Stimulated activated CD4-positive, alpha-beta T cell treated with anti-CD3 and anti-CD28 coated beads, Interleukin-15, amount 100 ng/mL, for 48 hours (primary cell): ENCODE data around the gene ADAM22.
"Not testable (repeated sequence)": the region's sequence is repeated elsewhere in the genome, so short reads cannot be mapped to it uniquely, and the experiment has no call there.

Experiments
- DNase-seq, 2 donors: peaks; one replicate each; pipeline ENCODE4 v3.0.0-alpha.2; 2020; ENCODE audit warnings: low read depth in 2 of 2

ADAM22 gene

DNA sequence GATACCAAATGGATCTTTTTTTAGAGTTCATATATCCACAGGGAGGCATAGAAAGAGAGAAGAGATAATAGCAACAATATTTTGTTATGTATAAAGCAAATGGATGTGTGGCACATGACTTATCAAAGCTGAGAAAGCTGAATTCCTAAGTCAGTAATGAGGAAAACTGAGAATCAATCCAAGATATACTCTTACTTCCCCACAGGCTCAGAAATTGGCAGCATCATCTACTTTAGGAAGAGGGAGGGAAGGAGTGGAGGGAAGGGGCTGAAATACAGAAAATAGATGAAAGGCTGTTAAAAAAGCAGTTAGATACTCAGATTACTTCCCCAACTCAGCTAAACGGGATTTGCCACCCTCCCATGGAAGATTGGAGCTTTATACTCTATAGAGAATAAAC is 222.3 kb downstream of the ADAM22 start:
- no peak for DNase-seq

DNA sequence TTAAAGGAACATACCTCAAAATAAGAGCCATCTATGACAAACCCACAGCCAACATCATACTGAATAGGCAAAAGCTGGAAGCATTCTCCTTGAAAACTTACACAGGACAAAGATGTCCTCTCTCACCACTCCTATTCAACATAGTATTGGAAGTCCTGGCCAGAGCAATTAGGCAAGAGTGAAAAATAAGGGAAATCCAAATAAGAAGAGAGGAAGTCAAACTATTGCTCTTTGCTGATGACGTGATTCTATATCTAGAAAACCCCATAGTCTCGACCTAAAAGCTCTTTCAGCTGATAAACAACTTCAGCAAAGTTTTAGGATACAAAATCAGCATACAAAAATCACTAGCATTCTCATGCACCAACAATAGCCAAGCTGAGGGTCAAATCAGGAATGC is 225.7 kb downstream of the ADAM22 start:
- DNase-seq = not testable (repeated sequence)

DNA sequence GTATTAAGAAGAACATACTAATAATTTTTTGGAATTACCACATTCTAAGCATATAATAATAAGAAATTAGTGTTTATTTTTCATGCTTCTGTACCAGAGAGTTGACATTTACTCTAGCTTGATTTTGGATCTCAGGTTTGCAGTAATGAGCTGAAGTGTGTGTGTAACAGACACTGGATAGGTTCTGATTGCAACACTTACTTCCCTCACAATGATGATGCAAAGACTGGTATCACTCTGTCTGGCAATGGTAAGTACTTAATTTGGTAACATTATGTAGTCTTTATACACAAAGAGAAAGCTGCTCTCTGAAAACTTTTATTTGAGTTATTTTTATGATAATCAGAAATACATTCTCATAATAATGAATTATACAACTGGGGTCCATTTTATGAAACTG is 231.6 kb downstream of the ADAM22 start:
- no peak for DNase-seq

DNA sequence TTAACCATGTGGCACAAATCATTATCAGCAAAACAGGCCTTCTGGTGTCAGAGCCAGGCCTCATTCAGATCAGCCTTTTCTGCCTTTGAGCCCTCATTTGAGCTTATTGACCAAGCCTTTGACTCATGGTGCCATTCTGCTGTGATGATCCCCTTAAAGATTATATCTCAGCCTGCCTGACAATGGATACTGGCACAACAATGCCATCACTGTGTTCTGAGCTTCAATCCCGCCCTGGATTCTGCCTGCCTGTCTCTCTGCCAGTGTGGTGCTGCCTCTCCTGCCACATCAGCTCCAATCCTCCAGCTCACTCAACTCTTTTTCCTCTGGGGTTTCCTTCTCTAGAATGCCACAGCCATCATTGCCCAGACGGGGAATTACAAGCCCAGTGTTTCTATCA is 233.2 kb downstream of the ADAM22 start:
- no peak for DNase-seq

DNA sequence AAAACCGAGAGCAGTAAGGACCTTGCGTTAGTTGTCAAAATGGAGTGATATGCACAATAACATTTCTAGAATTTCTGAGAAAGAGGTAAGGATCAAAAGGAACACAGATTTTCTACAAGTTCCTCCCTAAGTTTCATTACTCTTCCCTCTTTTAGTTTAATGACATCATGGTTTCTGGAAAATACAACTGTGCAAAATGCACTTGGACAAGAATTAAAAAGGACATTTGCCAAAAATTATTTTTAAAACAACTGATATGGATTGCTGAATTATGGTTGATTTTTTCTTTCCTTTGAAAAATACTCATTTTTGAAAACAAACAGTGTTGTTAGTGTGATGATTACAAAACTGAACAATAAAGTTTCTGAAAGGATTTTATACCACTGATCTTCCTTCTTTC is 233.7 kb downstream of the ADAM22 start:
- no peak for DNase-seq

DNA sequence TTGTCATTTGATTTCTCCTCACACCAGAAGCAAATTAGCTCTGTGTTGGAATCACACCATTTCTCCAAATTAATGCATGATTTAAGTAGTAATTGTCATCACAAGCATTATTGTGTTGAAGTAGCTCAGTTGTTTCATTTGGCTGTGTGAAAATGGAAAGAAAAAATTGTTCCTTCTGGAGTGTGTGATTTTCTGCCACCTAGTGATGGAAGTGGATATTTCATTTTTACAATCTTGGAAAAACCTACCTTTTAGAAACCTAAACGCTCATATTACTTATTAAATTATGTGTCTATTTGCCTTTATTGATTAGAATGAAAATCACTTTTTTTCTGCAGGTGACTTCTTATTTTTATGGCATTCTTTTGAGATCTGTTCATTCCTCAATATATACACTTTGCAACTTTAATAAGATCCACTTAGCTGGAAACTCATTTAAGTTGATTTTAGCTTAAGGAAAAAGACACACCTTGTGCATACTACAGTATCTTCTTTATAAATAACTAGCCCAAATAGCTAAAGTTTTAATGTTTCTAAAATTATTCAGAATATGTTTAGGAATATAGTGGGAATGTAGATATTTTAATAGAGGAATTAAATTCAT is 235.8 kb downstream of the ADAM22 start:
- no peak for DNase-seq

DNA sequence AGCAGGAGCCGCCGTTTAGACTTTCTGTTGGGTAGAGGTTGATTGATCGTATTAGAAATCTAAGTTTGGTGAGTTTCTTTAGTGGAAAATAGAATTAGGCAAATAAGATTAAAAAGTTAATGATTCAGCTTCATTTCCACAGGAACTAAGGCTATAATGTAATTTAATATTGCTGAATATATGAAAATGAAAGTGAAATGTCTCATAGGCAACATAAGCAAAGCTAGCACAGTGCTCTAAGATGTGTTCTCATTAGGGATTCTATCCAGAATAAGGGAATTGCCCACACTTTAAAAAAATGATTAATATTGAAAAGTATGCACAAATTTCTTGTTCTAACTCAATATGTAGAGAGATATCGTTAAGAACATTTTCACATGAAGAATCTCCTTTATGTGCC is 238.8 kb downstream of the ADAM22 start:
- no peak for DNase-seq

DNA sequence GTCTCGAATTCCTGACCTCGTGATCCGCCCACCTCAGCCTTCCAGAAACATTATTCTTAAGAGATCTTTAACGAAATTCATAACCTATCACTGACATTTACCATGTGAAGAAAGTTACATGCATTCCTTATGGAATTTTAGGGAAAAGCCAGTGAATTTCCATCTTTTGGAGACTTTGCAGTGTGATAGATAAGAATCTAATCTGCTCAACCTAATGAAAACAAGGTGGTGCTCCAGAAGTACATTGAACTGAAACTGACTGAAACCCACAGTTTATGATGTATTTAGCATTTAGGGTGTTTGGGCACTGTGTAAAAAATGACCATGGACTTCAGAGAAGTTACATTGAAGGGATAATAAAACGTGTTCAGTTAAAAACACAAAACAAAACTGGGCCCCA is 242.1 kb downstream of the ADAM22 start:
- no peak for DNase-seq

DNA sequence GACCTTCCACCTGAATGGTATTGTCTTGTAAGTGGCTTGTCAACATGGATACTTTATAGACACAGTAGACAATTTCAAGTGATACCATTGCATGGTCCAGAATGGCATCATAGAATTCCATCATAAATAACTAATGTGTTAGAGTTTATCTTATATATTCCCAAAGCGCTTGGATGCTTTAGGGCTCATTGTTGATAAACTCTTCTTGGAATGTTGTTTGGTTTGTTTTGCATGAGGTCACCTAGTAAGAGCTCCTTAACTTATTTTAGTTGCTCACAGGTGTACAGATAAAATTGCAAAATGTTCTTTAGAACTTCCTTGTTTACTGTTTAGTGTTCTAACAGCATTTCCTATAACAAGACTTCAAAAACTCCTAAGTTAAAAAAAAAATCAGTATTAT is 249.0 kb downstream of the ADAM22 start:
- no peak for DNase-seq

DNA sequence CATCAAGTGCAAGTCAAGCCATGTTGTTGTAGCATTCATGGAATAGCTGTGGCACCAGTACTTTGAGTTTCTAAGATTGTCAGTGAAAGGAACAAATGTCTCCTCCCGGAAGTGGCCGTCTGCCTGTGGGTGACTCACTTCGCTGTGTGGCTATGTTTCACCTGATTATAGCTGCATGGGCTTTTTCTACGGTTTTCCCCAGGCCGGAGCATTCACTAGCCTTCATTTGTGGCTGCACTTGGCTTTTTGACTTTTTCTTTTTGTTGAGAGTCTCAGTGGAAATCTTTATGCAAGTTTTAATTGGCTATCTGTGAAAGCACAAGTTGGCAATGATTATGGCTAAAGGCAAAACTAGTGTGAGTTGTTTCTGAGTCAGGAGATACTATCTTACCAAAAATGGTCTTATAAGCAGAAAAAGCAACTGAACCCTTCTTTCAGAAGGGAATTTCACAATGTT is 250.8 kb downstream of the ADAM22 start:
- no peak for DNase-seq

DNA sequence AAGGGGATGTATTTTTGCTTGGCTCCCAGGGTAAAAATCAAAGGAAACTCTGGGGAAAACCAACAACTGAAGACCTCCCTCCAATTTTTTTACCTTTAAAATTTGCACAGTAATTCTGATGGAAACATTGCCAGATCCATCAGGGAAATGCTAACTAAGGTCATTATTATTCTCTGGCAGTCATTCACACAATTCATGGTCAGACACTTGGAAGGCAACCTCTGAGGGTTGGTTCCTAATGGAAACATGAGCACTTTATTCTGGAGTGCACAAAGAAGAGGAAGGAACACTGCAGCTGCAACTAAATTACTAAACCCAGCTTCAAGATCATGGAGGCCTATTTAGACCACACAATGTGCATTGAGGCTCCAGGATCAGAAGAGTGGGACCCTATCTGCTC is 251.6 kb downstream of the ADAM22 start:
- no peak for DNase-seq

DNA sequence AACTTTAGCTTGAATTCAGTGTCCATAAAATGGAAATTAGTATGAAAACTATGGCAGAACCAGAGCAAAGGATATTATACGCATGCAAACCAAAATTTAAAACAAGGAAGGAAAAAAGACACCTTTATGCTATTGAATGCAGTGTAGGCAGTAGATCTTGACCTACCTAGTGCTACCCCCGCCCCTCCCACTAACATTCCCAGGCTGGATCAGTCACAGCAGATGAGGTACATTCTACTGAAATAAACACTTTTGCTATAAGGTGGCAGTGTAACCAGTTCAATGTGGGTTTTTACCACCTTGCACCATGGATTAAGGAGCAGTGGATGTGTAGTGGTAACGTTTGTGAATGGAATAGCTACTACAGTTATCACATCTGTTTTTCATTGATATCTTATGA is 257.9 kb downstream of the ADAM22 start:
- DNase-seq = no peak

DNA sequence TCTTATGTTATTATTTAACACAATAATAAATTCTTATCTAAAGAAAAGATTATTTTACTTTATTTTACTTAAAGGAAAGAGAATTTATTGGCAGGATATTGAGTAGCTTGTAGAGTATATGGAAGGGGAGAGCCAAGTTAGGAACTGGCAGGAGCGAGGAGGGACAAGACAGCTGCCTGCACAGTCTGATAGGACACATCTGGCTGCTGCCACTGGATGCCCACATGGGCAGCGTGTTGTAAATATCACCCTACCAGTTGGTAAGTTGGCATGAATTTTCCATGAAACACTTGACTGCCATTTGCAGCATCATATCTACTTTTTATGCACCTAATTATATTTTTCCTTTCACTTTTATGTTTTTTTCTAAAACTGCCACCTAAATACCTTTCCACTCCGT is 266.2 kb downstream of the ADAM22 start:
- no peak for DNase-seq

DNA sequence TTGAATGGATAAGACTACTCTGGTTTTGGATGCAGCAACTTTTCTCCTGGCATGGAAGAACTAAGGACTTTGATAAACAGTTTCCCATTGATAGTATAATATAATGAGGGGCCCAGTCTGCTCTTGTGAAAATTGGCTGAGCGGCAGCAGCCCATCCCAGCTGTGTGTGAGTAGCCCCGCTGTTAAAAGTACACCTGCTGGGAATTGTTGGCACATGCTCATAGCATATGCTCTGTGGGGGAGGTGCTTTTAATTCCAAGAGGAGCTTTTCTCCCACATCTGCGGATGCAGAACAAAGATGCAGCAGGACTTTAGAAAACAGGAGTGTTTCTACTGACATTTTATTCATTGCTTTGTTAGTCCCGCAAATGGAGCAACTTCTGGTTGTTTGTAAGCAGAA is 266.7 kb downstream of the ADAM22 start:
- DNase-seq = no peak

DNA sequence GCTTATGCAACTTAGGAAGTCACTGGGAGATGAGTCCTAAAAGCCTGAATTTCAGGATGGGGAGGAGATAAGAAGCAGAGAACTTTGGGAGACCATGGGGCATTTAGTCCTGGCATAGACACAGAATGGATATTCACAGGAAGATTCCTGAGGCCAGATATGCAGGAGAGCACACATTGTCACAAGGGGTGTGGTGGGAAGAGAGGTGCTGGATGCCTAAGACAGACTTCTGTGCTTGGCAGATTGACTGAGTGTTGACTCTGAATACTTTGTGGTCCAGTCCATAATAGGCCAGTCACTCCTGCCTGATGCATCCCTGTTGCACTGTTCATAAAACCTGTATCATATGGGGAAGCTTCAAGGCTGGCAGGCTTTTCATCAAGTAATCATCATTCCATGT is 267.3 kb downstream of the ADAM22 start:
- DNase-seq = no peak

DNA sequence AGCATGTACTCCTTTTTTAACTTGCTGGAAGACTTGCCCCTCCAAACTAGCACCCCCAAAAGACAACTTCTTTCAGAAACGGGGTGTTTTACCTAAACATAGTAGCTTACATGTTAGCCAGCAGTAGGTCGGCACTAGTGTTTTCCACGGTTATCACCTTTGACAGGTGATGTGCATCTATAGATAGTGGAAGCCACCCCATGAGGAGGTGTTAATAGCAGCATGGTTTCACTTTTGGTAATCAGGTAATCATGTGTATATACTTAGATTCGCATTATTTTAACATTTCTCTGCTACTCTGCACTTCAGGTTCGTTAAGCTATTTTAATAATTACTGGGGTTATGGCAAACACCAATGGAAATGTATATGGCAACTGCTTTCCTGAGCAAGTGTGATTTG is 268.2 kb downstream of the ADAM22 start:
- no peak for DNase-seq

DNA sequence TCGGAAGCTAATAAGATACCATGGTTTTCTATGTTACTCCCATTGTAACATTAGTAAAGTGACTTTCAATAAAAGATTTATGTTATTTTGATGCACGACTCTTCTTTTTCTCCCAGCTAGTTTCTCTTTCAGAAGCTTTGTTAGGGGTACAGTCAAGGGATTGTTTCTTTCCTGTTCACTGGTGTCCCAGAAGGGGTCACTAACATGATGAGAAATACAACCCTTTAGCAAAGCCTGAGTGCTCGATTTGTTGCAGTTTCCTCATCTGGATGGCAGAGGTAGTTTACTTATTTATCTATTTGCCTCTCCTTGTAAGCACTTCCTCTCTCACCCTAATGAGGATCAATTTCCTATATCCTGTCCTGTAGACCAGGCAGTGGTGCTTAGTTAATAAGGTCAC is 268.7 kb downstream of the ADAM22 start:
- DNase-seq = no peak

DNA sequence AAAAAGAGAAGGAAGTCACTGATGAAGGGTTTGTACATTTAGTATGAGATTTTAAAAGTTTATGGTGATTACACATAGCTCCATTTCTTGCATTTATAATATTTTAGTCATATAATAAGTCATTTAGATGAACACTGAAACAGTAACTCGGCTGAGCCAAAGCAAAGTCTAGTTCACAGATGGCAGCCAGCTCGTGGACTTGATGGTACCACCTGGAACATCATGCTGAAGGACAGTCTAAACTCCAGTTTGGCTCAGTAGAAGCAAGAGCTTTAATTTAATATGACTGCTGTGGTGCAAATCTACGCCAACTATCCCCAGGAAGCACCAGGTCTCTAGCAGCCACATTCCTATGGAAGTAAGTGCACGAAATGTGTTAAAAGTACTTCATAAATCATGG is 269.4 kb downstream of the ADAM22 start:
- no peak for DNase-seq

DNA sequence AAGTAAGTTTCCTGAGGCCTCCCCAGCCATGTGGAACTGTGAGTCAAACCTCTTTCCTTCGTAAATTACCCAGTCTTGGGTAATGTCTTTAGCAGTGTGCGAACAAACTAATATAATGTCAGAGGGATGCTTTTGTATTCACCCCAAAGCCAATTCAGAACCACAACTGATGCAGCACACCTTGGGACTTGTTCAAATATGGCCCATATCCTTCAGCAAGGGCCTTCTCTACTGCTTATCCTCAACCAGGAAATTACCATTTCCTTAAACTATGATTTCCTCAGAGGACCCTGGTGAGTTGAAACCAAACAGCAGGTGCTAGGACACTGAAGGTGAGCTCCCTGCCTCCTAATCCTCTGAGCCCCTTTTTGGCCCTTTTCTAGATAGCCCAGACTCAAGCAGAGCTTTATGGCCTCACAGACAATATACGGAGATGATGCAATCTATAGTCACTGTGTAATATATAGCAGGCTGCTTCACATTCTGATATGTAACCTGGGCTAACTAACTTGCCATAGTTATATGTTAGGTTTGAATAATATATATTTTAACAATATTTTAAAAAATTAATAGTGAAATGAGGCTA is 270.6 kb downstream of the ADAM22 start:
- DNase-seq = no peak

DNA sequence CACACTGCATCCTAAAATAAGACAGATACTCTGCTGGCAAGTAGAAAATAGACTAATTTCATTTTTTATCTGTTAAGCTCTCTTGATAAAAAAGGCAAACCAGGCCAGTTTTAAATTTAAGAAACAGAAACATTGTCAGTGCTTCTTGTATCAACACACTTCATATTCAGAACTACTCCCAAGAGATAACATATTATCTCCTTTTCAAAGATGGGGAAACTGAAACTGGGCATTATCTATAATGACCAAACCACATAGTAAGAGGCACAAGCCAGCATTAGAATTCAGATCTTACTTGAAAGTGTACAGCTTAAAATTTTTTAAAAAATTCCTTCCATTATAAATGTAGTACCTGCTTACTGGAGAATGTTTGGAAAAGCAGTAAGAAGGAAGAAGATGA is 271.1 kb downstream of the ADAM22 start:
- DNase-seq = no peak

DNA sequence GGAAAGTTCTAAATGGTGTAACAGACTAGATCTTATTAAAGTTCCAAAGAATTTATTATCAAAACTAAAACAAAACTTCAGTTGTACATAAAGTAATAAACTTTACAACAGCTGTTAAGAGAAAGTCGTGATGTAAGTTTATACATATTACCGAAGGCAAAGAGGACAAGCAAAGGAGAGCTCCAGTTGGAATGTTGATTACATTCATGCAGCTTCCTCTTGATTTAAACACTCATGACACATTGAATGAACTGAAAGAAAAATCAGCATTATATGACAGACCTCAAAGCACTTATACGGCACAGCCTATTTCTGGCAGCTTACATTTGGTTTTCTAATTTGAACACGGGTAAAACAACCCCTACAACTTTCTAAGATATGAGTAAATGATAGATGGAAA is 272.2 kb downstream of the ADAM22 start:
- DNase-seq = no peak

DNA sequence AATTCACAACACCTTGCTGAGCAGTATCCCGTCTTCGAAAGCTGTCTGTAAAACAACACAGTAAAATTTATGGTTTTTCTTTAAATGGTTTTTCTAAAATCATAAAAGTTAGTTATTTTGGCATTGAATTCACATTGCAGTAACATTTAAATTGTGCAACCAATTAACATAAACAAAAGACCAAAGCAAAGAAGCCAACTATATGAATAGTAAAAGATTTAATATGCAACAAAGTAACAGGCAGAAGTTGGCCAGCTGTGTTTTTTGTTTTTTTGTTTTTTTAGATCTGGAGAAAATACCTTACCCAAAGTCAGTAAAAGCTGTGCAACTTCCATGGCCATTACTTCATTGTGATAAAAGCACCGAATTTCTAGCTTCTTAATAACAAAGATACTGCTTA is 274.5 kb downstream of the ADAM22 start:
- DNase-seq = no peak

DNA sequence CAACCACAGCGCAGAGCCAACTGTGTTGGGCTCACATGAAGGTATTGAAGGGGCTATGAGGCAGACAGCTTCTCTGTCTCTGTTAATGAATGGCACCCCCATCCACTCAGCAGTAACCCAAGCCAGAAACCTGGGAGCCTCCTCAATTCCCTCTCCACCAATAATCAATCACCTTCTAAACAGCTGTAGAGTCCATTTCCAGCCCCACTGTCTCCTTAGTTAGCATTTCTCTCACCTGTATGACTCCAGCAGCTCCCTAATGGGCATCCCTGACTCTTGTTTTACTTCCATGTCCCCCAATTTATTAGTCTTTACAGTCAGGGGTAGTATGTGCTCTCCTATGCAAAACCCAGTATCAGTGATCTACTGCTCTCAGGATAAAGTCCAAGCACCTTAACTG is 278.9 kb downstream of the ADAM22 start:
- no peak for DNase-seq

DNA sequence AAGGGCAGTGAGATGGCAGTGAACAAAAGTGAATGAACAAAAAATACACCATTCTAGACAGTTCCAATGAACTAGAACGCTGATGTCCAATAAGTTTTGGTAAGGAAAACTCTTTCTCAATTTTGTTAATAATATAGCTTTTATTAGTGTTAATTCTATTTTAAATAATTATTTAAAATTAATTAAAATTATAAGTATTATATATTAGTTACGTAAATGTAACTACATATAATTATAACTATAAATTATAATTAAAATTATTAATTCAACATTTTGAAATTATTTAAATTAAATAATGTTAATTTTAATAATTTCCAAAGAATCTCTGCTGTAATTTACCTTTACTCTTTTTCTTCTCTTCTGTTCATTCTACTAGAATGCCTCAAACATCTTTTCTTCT is 280.4 kb downstream of the ADAM22 start:
- no peak for DNase-seq
